HCT116 (cell line): ENCODE data around the gene CRMP1. TPM values are rescaled to one million over a fixed set of nuclear protein-coding genes. Genes with fewer than 3 reads are reported as not detected.

Source experiments
- ATAC-seq: fragments of 200-7000 bp; cut with Tn5 transposase; 2 replicates; pipeline ENCODE4 v1.9.1; 2020; ENCODE audit warnings: mild to moderate bottlenecking, moderate library complexity
- BruUV-seq: library from RNA; stranded (reverse); fragments of 400-500 nt; replicated peaks from 2 replicates; lab custom pipeline; 2021; lab: Mats Ljungman, UMichigan
- CTCF ChIA-PET: fragments of 300-600 bp; sonication (Branson Sonifier 250); formaldehyde crosslinking; loops from one replicate; lab custom pipeline; 2021; ENCODE audit warnings: antibody characterized with exemption; lab: Charles Lee
- POLR2A ChIA-PET: fragments of 300-600, 350-600 bp; sonication (Branson Sonifier 250); formaldehyde crosslinking; loops from one replicate; lab custom pipeline; 2021; ENCODE audit warnings: antibody characterized with exemption; lab: Charles Lee
- RAD21 ChIA-PET, 2 experiments: fragments of 300-600 bp; sonication (Branson Sonifier 250); formaldehyde crosslinking; loops; one replicate each; lab custom pipeline; 2023; ENCODE audit warnings: low total read pairs in 2 of 2; ENCODE audit not compliant: uncharacterized antibody in 2 of 2, unreplicated experiment in 2 of 2, low non-redundant PET in 1 of 2; lab: Charles Lee
- DNase-seq: peaks from one replicate; pipeline ENCODE4 v3.0.0-alpha.2; 2010; ENCODE audit warnings: low read depth, low spot score
- H2AFZ ChIP-seq: fragments of 200-600 bp; shearing (Covaris generic), sonication (generic); 2 replicates; pipeline ENCODE4 v1.6.1; 2017; ENCODE audit warnings: low read depth, mixed run types, mixed read lengths, antibody characterized with exemption, low read length; ENCODE audit not compliant: poor library complexity, severe bottlenecking
- H3K27ac ChIP-seq: 2 replicates; pipeline ENCODE4 v1.5.1; 2012; ENCODE audit warnings: low read depth, low read length
- H3K27me3 ChIP-seq: fragments of 200-600 bp; sonication (generic); 2 replicates; pipeline ENCODE4 v1.6.1; 2016; ENCODE audit warnings: mixed run types, low read length, mixed read lengths; ENCODE audit not compliant: insufficient read depth
- H3K36me3 ChIP-seq, 2 experiments: fragments of 200-500 bp in 1 of 2; fragments of 200-600 bp in 1 of 2; sonication (Bioruptor generic) in 1 of 2; sonication (generic) in 1 of 2; 2 replicates each; pipeline versions ENCODE4 v1.5.1 to v1.6.1; 2014 to 2016; ENCODE audit warnings: low read length in 2 of 2, inconsistent platforms in 1 of 2, mixed read lengths in 1 of 2, mixed run types in 1 of 2; ENCODE audit not compliant: insufficient read depth in 2 of 2, control insufficient read depth in 1 of 2
- H3K4me1 ChIP-seq, 2 experiments: fragments of 200-600 bp in 1 of 2; sonication (generic) in 1 of 2; 2 replicates each; pipeline versions ENCODE4 v1.5.1 to v1.6.1; 2012 to 2017; ENCODE audit warnings: low read length in 2 of 2, inconsistent platforms in 1 of 2, mild to moderate bottlenecking in 1 of 2, mixed read lengths in 1 of 2, mixed run types in 1 of 2, moderate library complexity in 1 of 2; ENCODE audit not compliant: insufficient read depth in 2 of 2, control insufficient read depth in 1 of 2
- H3K4me2 ChIP-seq: fragments of 200-600 bp; sonication (generic); 2 replicates; pipeline ENCODE4 v1.6.1; 2017; ENCODE audit warnings: mixed run types, low read length, mixed read lengths
- H3K4me3 ChIP-seq, 2 experiments: fragments of 200-600 bp in 1 of 2; sonication (generic) in 1 of 2; replicated peaks in 1 of 2; 2 replicates each; pipeline ENCODE4 v1.5.1; 2011 to 2016; ENCODE audit warnings: low read length in 2 of 2, control low read depth in 1 of 2, low read depth in 1 of 2, mild to moderate bottlenecking in 1 of 2, mixed read lengths in 1 of 2, mixed run types in 1 of 2
- H3K79me2 ChIP-seq: fragments of 200-600 bp; sonication (generic); 2 replicates; pipeline ENCODE4 v1.6.1; 2017; ENCODE audit warnings: mild to moderate bottlenecking, mixed run types, low read length, moderate library complexity, mixed read lengths; ENCODE audit not compliant: insufficient read depth
- H3K9ac ChIP-seq: fragments of 200-600 bp; sonication (generic); 2 replicates; pipeline ENCODE4 v1.6.1; 2016; ENCODE audit warnings: low read length, mixed read lengths
- H3K9me2 ChIP-seq: fragments of 200-600 bp; sonication (generic), shearing (Covaris generic); 2 replicates; pipeline ENCODE4 v1.6.1; 2017; ENCODE audit warnings: mixed run types, mild to moderate bottlenecking, moderate library complexity; ENCODE audit not compliant: insufficient read depth
- H3K9me3 ChIP-seq, 2 experiments: fragments of 200-500 bp in 1 of 2; fragments of 200-600 bp in 1 of 2; sonication (Bioruptor generic) in 1 of 2; sonication (generic) in 1 of 2; 2 replicates each; pipeline ENCODE4 v1.6.1; 2014 to 2017; ENCODE audit warnings: low read length in 2 of 2, mixed read lengths in 2 of 2, inconsistent platforms in 1 of 2, low read depth in 1 of 2, mild to moderate bottlenecking in 1 of 2, mixed run types in 1 of 2, moderate library complexity in 1 of 2; ENCODE audit not compliant: control insufficient read depth in 1 of 2, insufficient read depth in 1 of 2
- H4K20me1 ChIP-seq: fragments of 200-600 bp; sonication (generic), shearing (Covaris generic); 2 replicates; pipeline ENCODE4 v1.6.1; 2017; ENCODE audit warnings: mixed run types, mild to moderate bottlenecking, moderate library complexity; ENCODE audit not compliant: insufficient read depth
- CBX3 ChIP-seq: IDR thresholded peaks from 2 replicates; pipeline ENCODE4 v1.6.1; 2012; ENCODE audit warnings: low read depth
- CEBPB ChIP-seq: IDR thresholded peaks from 2 replicates; pipeline ENCODE4 v1.6.1; 2012; ENCODE audit warnings: low read depth
- ELF1 ChIP-seq: IDR thresholded peaks from 2 replicates; pipeline ENCODE4 v1.6.1; 2012; ENCODE audit warnings: low read depth, borderline replicate concordance
- EZH2 ChIP-seq: fragments of 200-600 bp; sonication (generic); IDR thresholded peaks from 2 replicates; pipeline ENCODE4 v1.6.1; 2017; ENCODE audit warnings: antibody characterized with exemption, mixed run types
- MAX ChIP-seq: IDR thresholded peaks from 2 replicates; pipeline ENCODE4 v1.6.1; 2012
- POLR2AphosphoS5 ChIP-seq: IDR thresholded peaks from 2 replicates; pipeline ENCODE4 v1.6.1; 2011; ENCODE audit warnings: mild to moderate bottlenecking, low read depth, low read length, moderate library complexity
- RAD21 ChIP-seq: IDR thresholded peaks from 2 replicates; pipeline ENCODE4 v1.6.1; 2012; ENCODE audit warnings: low read depth, mild to moderate bottlenecking
- REST ChIP-seq: IDR thresholded peaks from 2 replicates; pipeline ENCODE4 v1.6.1; 2012; ENCODE audit warnings: low read depth
- SP1 ChIP-seq: IDR thresholded peaks from 2 replicates; pipeline ENCODE4 v1.6.1; 2012; ENCODE audit warnings: low read depth
- SRF ChIP-seq: IDR thresholded peaks from 2 replicates; pipeline ENCODE4 v1.6.1; 2012; ENCODE audit warnings: low read depth
- YY1 ChIP-seq: IDR thresholded peaks from 2 replicates; pipeline ENCODE4 v1.6.1; 2011; ENCODE audit warnings: low read length, low read depth, moderate library complexity, mild to moderate bottlenecking; ENCODE audit not compliant: insufficient replicate concordance; ENCODE audit errors: extremely low read depth
- intact Hi-C: fragments of 100-400 bp; cut with micrococcal nuclease; formaldehyde crosslinking; loops from 2 replicates; pipeline ENCODE4 v1.10.0; 2022
- total RNA-seq: library from RNA; stranded (reverse); gene quantifications from one replicate; pipeline ENCODE4 v1.2.1, GENCODE V29; 2021; ENCODE audit not compliant: unreplicated experiment

Gene CRMP1
- total RNA-seq, 1 experiment from 2014 or later = not detected

GRCh38 chr4:5888222-5889001, 4.5 kb downstream of the CRMP1 start:
- H3K4me2 ChIP-seq = no peak overlapping the region
- intact Hi-C loops = no loop called here
- H3K36me3 ChIP-seq = no peaks in the 10 kb centered on the region
- no peak overlapping the region for H3K4me3 ChIP-seq
- DNase-seq (no peak), ATAC-seq (no peak)
- no peak overlapping the region for H2AFZ ChIP-seq
- H3K27me3 ChIP-seq = peaks cover 12% of the 10 kb centered on the region; the same call in 1 of the 2 replicates
- H3K79me2 ChIP-seq = no peaks in the 10 kb centered on the region
- no peaks in the 10 kb centered on the region for H3K4me1 ChIP-seq
- H3K27ac ChIP-seq = no peak overlapping the region
- TF ChIP-seq EZH2 (no peak), CBX3 (no peak), REST (no peak), SP1 (no peak), POLR2AphosphoS5 (no peak), CEBPB (no peak), YY1 (no peak), ELF1 (no peak), RAD21 (no peak), SRF (no peak), MAX (no peak)
- BruUV-seq = no TSS peak
- H3K9me2 ChIP-seq = no peaks in the 10 kb centered on the region
- ChIA-PET CTCF (no interaction called here), POLR2A (no interaction called here), RAD21 (no interaction called here)
- H3K9ac ChIP-seq = no peak overlapping the region
- no peaks in the 10 kb centered on the region for H3K9me3 ChIP-seq
- no peaks in the 10 kb centered on the region for H4K20me1 ChIP-seq
